GM12872 (cell line): ENCODE measurements around the gene TTLL5.

Source experiments
- CTCF ChIP-seq: IDR thresholded peaks from 3 replicates; pipeline ENCODE4 v1.5.1; 2011; ENCODE audit warnings: low read depth, mild to moderate bottlenecking, low read length, moderate library complexity; ENCODE audit not compliant: insufficient read depth

Gene TTLL5

GRCh38 chr14:75660630-75661498 lies at the start of gene TTLL5, which contains the start of gene ERG28:
TSS of gene TTLL5 (plus strand) at chr14:75661246. CDS start at chr14:75663150, 1,904 bp downstream.
TSS of gene ERG28 (minus strand) at chr14:75660876. CDS start at chr14:75657502, 3,374 bp downstream.
- TF ChIP-seq CTCF = no peak

DNA sequence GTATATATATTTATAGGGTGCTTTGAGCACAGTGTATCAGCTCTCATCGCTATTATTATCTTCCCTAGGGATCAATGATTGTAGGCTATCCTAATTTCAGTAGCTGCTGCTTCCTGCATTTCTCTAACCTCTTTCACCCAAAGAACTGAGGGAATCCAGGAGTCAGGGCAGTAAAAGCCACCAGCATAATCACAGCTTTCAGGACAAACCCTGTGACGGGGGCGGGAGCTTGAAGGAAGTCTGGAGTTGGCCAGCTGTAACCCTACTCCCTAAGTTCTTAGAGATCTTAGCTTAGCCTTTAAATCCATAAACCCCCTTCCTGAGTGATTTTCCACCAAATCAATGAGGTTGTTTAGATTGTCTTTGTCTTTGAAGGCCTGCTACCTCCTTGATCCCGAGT lies 48.9 kb upstream of the TTLL5 start:
- no peak for TF ChIP-seq CTCF

GRCh38 chr14:75614179-75614578 lies 46.9 kb upstream of the TTLL5 start:
- TF ChIP-seq CTCF = no peak

DNA sequence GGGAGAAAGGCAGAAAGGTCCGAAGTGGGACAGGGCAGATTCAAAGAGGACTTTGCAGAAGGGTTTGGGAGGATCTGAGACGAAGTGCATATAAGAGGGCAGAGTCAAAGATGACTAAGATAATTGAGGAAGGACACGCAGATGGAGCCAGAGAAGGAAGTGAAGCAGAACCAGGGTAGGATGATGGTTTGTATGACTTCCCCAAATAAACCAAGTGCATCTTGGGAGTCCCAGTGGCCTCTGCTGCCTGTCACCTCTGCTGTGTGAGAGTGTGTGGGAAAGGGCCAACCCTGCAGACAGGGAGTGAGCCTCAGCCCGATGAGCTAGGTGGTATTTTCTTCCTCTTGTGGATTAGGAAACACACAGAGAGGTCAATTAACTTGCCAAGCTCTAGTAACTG lies 45.8 kb upstream of the TTLL5 start:
- no peak for TF ChIP-seq CTCF

DNA sequence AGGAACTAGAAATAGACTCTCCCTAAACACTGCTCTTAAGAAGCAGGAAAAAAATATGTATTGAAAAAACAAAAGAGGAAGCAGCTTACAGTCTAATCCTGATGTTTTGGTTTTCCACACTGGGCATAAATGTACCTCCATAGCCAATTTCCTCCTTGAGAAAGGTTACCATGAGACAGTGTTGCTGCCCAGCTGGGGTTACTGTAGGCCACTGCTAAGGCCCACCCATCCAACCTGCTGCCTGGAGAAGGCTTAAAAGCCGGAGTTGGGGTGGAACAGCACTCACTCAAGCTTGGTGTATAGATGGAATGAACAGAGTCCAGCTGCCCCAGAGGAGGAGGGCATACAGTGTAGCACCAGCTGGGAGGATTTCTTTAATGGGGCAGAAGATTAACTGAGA lies 41.5 kb upstream of the TTLL5 start:
- TF ChIP-seq CTCF = no peak

GRCh38 chr14:75625034-75625433 lies 36.0 kb upstream of the TTLL5 start:
- TF ChIP-seq CTCF = no peak

GRCh38 chr14:75626396-75626795 lies 34.6 kb upstream of the TTLL5 start:
- TF ChIP-seq CTCF = no peak
